GM21529 (cell line): ENCODE measurements around the gene MYO10.
"Not testable (repeated sequence)": the region's sequence is repeated elsewhere in the genome, so short reads cannot be mapped to it uniquely, and the experiment has no call there.

Experiments used
- ATAC-seq: cut with Tn5 transposase; IDR thresholded peaks from one replicate; pipeline ENCODE4 v1.9.1; 2021; ENCODE audit not compliant: unreplicated experiment

Gene MYO10

DNA sequence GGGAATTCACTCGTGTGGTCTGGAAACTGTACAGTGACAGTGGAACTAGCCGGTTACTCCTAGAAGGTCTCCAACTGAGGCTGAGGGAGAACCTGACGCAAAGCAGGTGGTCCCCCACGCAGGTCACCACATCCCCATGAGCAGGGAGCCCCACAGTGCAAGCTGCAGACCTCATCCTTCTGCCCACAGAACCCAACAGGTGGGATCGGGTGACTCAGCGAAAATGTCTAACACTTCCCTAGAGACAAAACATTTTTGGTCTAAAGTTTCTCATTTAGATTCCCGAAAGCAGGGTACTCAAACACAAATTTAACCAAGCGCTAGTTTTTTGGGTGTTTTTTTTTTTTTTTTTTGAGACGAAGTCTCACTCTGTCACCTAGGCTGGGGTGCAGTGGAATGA, 256.9 kb downstream of the MYO10 start:
- ATAC-seq: no peak

DNA sequence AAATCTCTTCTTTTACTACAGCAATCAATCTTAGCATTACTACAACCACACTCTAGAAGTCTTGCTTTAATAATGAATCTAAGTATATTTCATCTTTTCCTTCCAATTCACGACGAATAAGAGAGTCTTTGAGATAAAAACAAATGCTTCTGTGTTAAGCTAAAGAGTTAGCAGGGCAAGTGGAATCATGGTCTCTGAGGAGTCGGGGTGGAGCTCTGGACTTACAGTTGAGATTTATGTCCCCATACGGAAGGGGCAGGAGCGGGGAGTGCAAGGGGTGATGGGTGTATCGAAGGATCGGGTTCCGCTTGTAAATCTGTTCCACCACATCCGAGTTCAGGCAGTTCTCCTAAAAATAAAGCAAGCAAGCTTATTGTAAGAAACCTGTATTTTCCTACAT, 260.3 kb downstream of the MYO10 start:
- ATAC-seq: no peak

DNA sequence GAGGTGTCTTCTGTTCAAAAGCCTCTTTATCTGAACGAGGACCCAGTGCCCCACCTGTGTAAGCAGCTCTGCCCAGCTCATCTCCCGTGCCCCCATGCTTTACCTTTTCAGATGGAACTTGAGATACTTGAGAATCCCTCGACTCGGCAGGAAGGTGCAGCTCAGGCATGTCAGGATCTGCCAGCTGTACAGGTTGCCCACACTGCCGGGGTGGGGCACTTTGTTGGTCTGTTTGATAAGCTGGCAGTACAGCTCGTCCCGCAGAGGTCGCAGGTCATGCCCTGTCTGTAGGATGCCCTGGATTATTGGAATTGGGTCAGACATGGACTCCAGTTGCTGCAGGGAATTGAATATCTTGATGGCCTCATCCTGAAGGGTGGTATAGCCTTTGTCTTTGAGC, 261.3 kb downstream of the MYO10 start:
- ATAC-seq: no peak

DNA sequence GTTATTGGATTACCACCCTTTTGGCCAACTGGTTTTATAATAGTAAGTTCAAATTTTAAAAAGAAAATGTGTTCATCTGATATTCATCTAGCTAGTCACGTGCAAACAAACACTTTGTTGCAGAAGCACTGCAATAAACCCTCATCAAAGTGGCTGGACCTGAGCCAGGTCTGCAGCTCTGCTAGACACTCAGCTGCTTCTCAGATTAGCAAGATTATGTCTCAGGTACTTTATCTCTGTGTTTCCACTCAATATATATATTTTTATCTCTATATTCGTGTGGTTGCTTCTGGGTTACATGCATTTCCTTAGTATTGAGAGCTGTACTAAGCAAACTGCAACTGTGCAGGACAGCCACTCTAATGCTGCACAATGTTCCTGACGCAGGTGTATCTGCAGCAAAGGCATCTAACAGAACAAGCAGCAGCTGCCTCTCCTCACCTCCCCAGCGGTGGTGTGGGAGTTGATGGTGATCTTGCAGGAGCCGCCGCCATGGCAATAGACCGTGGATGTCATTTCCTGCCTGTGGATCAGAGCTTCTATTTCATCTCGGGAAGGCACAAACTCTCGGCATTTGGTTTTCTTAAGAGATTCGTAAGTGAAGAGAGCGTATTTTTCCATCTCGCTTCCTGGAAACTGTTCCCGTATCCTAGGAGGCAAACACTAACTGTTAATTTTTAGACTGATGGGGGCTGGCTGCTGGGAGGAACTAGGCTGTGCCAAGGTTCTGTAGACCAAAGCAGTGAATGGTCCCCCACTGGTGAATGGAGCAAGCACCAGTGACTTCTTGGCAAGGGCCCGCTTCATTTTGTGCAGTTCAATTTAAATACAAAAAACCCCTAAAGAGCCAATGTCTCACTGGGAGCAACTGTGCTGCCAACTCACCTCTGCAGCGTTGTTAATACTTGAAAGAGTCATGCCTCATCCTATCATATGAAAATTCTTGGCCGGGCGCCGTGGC, 262.6 kb downstream of the MYO10 start:
- no peak for ATAC-seq

DNA sequence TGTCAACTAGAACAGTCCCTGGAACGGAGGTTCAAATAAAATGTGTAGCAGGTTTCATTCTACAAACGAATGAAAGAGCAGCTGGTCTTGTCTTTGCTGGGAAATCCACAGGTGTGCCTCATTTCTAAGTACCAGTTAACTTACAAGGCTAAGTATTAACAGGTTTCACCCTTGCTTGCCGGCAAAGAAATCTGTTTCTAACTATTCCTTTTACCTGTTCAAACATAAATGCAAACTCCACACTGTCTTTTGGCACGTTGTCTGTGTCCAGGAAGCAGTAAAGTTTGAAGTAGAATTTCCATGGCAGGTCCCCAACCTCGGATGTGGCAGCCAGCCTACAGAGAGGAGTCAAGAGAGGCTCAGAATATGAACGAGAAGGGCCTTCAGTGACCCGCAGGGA, 264.9 kb downstream of the MYO10 start:
- no peak for ATAC-seq

GRCh38 chr5:16669776-16670175, 266.3 kb downstream of the MYO10 start:
- no peak for ATAC-seq

GRCh38 chr5:16668631-16669030, 267.5 kb downstream of the MYO10 start:
- ATAC-seq: no peak

GRCh38 chr5:16668194-16668593, 267.9 kb downstream of the MYO10 start:
- no peak for ATAC-seq

GRCh38 chr5:16666883-16667398, 269.1 kb downstream of the MYO10 start:
- ATAC-seq: no peak

DNA sequence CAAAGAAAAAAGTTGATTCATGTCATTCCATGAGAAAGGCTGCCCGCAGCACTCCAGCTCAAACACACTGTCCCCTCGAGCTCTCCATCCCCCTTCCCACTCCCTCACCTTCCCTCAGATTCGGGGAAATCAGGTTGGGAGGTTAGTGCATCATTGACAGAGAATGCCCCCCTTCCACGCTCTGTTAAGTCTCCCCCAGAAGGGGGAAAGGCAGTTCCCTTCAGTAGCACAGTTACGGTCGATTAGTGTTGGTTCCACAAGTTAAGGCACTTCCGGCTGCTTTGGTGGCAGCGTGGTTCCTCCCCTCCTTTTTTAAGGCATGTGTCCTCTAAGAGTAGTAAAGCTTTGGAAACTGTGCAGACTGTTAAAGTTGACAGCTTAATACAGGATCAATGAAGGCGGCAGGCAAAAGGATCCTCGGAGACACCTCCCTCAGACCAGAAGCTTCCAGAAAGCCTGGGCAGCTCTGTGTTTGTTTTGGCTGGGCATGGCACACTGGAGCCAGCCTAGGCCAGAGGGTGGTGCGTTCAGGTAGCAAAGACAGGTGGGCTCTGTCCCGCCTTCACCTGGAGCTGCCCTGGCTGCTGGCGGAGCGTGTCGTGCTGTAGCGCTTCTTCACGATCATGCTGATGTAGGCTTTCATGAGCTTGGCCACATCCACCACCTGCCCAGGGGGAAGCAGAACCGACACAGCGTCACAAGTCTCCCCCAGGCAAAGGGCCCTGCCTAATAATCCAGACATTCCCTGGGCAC, 269.8 kb downstream of the MYO10 start:
- no peak for ATAC-seq

GRCh38 chr5:16665601-16666000, 270.5 kb downstream of the MYO10 start:
- no peak for ATAC-seq

- no peak for ATAC-seq
Observed at GRCh38 chr5:16664368-16664767, 271.7 kb downstream of the MYO10 start.

- no peak for ATAC-seq
Observed at GRCh38 chr5:16663840-16664239, 272.2 kb downstream of the MYO10 start.

- no peak for ATAC-seq
Observed at GRCh38 chr5:16661713-16662112, 274.4 kb downstream of the MYO10 start.

GRCh38 chr5:16660982-16661381, 275.1 kb downstream of the MYO10 start:
- ATAC-seq: no peak

- ATAC-seq: no peak
Observed at GRCh38 chr5:16659536-16659935, 276.6 kb downstream of the MYO10 start.

DNA sequence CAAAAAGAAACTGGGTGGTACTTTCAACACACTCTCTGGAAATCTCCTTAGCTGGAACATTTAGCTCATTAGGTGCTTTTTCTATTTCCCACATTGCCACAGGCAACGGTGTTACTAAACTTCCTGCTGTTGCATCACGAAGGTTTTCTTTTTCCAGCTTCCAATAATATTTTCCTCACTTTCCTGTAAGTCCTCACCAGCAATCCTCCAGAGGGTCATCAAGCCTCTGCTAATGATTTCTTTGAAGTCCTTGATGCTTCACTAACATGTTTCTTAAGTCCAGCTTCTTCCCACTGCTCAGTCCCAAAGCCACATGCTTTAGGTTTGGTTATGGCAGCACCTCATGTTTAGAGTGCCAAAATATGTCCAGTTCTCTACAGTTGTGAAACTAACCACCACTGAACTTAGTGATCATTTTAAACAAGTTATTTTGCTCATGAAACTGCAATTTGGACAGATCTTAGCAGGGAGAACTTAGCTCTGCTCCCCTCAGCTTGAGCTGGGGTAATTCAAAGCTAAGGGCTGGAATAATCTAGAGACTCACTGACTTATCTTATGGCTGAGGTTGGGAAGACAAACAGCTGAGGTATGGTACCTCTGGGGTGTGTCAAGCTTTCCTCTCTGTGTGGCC, 279.4 kb downstream of the MYO10 start:
- no peak for ATAC-seq

DNA sequence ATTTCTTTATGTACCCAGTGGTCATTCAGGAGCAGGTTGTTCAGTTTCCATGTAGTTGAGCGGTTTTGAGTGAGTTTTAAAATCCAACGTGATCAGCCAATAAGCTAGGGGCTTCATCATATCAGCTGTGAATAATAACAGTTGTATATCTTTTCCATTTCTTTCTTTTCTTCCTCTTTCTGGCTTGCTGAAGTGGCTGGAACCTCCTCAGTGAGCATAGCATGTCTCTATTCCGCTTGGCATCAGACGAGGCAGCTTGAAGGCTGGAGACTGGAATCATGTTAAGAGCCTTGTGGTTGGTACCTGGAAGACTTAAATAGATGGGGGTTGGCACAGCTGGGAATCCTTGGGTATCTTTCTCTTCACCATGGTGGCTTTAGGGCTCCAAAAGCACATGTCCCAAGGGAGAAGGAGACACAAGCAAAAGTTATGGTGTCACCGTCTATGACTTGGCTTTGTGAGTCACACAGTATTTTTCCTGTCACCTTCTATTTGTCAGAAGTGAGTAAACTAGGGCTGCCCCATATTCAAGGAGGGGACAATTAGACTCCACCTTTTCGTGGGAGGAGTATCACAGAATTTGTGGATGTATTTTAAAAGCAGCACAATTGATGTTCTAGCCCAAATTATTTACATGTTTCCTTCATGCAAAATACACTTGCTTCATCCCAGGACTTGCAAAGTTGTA, 281.3 kb downstream of the MYO10 start:
- ATAC-seq: no peak

GRCh38 chr5:16648739-16649138, 287.3 kb downstream of the MYO10 start:
- ATAC-seq: not testable (repeated sequence)

DNA sequence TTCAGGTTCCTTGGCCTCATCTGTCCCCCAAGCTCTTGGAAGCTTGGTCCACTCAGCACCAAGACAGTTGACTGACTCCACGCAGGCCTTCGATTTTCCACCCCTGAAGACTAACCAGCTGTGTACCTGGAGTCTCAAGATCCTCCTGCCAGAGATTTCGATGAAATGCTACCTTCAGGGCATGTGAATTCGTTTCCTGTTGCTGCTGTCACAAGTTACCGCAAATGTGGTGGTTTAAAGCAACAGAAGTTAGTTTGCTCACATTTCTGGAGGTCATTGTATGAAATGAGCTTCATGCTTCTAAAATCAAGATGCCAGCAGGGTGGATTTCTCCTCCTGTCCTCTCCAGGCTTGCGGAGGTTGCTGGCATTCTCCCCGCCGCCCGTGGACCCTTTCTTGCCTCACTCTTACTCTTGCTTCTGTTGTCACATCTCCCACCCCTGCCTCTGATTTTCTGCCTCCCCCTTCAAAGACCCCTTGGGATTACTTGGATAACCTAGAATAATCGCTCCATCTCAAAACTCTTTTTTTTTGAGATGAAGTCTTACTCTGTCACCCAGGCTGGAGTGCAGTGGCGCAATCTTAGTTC, 291.7 kb downstream of the MYO10 start:
- ATAC-seq: no peak
